Keratinocyte (primary cell): ENCODE measurements around the gene CCDC9. TPM values are rescaled to one million over a fixed set of nuclear protein-coding genes. Genes with fewer than 3 reads are reported as not detected.
A peak's percentile ranks its signal among the peaks of the same experiment; 100 is the strongest.

Experiments used
- DNase-seq: peaks from one replicate; pipeline ENCODE4 v3.0.0-alpha.2; 2011; ENCODE audit warnings: low read depth, missing footprints, low spot score
- FAIRE-seq: peaks from 2 replicates; lab custom pipeline; 2011; peaks lifted over from hg19 to GRCh38; lab: Jason Lieb, UNC
- H2AFZ ChIP-seq: 2 replicates; pipeline ENCODE4 v1.6.0; 2012; ENCODE audit warnings: low read length, control low read depth, inconsistent platforms; ENCODE audit not compliant: control insufficient read depth
- H3K27ac ChIP-seq: 2 replicates; pipeline ENCODE4 v1.5.1; 2011; ENCODE audit warnings: low read length; ENCODE audit not compliant: control insufficient read depth, insufficient read depth
- H3K27me3 ChIP-seq: 3 replicates; pipeline ENCODE4 v1.6.0; 2011; ENCODE audit warnings: low read length; ENCODE audit not compliant: control insufficient read depth, insufficient read depth; ENCODE audit errors: extremely low read depth
- H3K36me3 ChIP-seq, 2 experiments: 2 replicates in 1 of 2; 3 replicates in 1 of 2; pipeline ENCODE4 v1.5.1; 2011; ENCODE audit warnings: low read length in 2 of 2, mild to moderate bottlenecking in 1 of 2; ENCODE audit not compliant: control insufficient read depth in 2 of 2, insufficient read depth in 2 of 2; ENCODE audit errors: extremely low read depth in 1 of 2
- H3K4me1 ChIP-seq: 3 replicates; pipeline ENCODE4 v1.5.1; 2011; ENCODE audit warnings: low read length; ENCODE audit not compliant: control insufficient read depth, insufficient read depth; ENCODE audit errors: extremely low read depth
- H3K4me2 ChIP-seq: 3 replicates; pipeline ENCODE4 v1.6.0; 2011; ENCODE audit warnings: low read depth, low read length; ENCODE audit not compliant: control insufficient read depth, insufficient read depth; ENCODE audit errors: extremely low read depth
- H3K4me3 ChIP-seq, 3 experiments: fragments of 200-600 bp in 1 of 3; sonication (generic) in 1 of 3; 2 replicates in 2 of 3; 3 replicates in 1 of 3; pipeline ENCODE4 v1.5.1; 2011 to 2016; ENCODE audit warnings: low read length in 3 of 3, mild to moderate bottlenecking in 3 of 3, control low read depth in 2 of 3, inconsistent platforms in 1 of 3, low read depth in 1 of 3, mixed read lengths in 1 of 3, mixed run types in 1 of 3, moderate library complexity in 1 of 3; ENCODE audit not compliant: control insufficient read depth in 2 of 3, insufficient read depth in 2 of 3; ENCODE audit errors: extremely low read depth in 1 of 3
- H3K79me2 ChIP-seq: 2 replicates; pipeline ENCODE4 v1.6.0; 2012; ENCODE audit warnings: low read length; ENCODE audit not compliant: control insufficient read depth, insufficient read depth
- H3K9ac ChIP-seq: 3 replicates; pipeline ENCODE4 v1.6.0; 2011; ENCODE audit warnings: low read length; ENCODE audit not compliant: control insufficient read depth, insufficient read depth; ENCODE audit errors: extremely low read depth
- H3K9me1 ChIP-seq: 3 replicates; pipeline ENCODE4 v1.6.0; 2011; ENCODE audit warnings: low read length; ENCODE audit not compliant: control insufficient read depth, insufficient read depth; ENCODE audit errors: extremely low read depth
- H3K9me3 ChIP-seq: 2 replicates; pipeline ENCODE4 v1.5.1; 2012; ENCODE audit warnings: low read depth, low read length; ENCODE audit not compliant: control insufficient read depth
- H4K20me1 ChIP-seq: 3 replicates; pipeline ENCODE4 v1.6.0; 2011; ENCODE audit warnings: low read length; ENCODE audit not compliant: control insufficient read depth, insufficient read depth; ENCODE audit errors: extremely low read depth
- CTCF ChIP-seq, 3 experiments: IDR thresholded peaks in 1 of 3; conservative IDR thresholded peaks in 1 of 3; optimal IDR thresholded peaks in 1 of 3; 2 replicates in 2 of 3; 3 replicates in 1 of 3; pipeline versions ENCODE3 to v1.5.1; 2011; ENCODE audit warnings: low read length in 3 of 3, mild to moderate bottlenecking in 3 of 3, moderate library complexity in 2 of 3, control low read depth in 1 of 3, inconsistent platforms in 1 of 3; ENCODE audit not compliant: insufficient read depth in 2 of 3; ENCODE audit errors: extremely low read depth in 1 of 3
- EZH2 ChIP-seq: IDR thresholded peaks from one replicate; pipeline ENCODE4 v1.6.1; 2012; ENCODE audit warnings: inconsistent platforms, mild to moderate bottlenecking, low read length, moderate library complexity
- dilution Hi-C: fragments of 300-500 bp; cut with MboI; formaldehyde crosslinking; loops from one replicate; pipeline ENCODE4 v1.7.0; 2020; ENCODE audit warnings: low sequenced_read_pairs; ENCODE audit not compliant: extremely low pct_ligation_motif_present
- polyA plus RNA-seq, 5 experiments: library from polyadenylated mRNA; depleted of rRNA in 3 of 5; stranded (reverse) in 3 of 5; stranded (forward) in 1 of 5; unstranded in 1 of 5; fragments of >200 nt; gene quantifications; 1 replicate in 1 of 5; 2 replicates in 3 of 5; 3 replicates in 1 of 5; pipeline versions ENCODE4 v1.2.1 to v1.2.3, GENCODE V29; 2011 to 2012; ENCODE audit warnings: missing spikeins in 2 of 5, low read depth in 1 of 5, low replicate concordance in 1 of 5

The CCDC9 gene
- polyA plus RNA-seq, 1 donor (not counting 4 experiments of a cell fraction or from before 2014, with no cell fraction given): 2.8 TPM

GRCh38 chr19:47230921-47231214 lies 25.5 kb upstream of the CCDC9 start, which contains the start of gene BBC3:
TSS of gene BBC3 (minus strand) at chr19:47231199. CDS start at chr19:47228431, 2,768 bp downstream.
- H4K20me1 ChIP-seq: no peaks in the 10 kb centered on the region
- peak within 1 kb of the TSS; percentile 36 for H2AFZ ChIP-seq
- H3K36me3 ChIP-seq: no peaks in the 10 kb centered on the region
- dilution Hi-C loops: no loop called here
- peaks cover 5% of the 10 kb centered on the region for H3K27me3 ChIP-seq
- no peak for TF ChIP-seq EZH2
- peak within 1 kb of the TSS; percentile 100 for H3K4me2 ChIP-seq
- peak within 1 kb of the TSS; percentile 90 for H3K9ac ChIP-seq
- FAIRE-seq (no peak), DNase-seq (no peak)
- no peaks in the 10 kb centered on the region for H3K9me3 ChIP-seq
- peak within 1 kb of the TSS; percentile 71 to 94 (median 90) for H3K4me3 ChIP-seq
- no peaks in the 10 kb centered on the region for H3K9me1 ChIP-seq
- H3K79me2 ChIP-seq: peaks cover 3% of the 10 kb centered on the region
- peak within 1 kb of the TSS; percentile 92 for H3K27ac ChIP-seq
- peaks cover 51% of the 10 kb centered on the region for H3K4me1 ChIP-seq

GRCh38 chr19:47231215-47232054 lies 24.9 kb upstream of the CCDC9 start:
- Histone ChIP-seq H3K9me1 (no peaks in the 10 kb centered on the region), H3K4me3 (peak overlapping the region; percentile 3 to 41 (median 23)), H3K9me3 (no peaks in the 10 kb centered on the region), H2AFZ (peak overlapping the region; percentile 6), H3K27ac (peak overlapping the region; percentile 92), H3K79me2 (peaks cover 3% of the 10 kb centered on the region), H3K27me3 (peaks cover 5% of the 10 kb centered on the region), H3K36me3 (no peaks in the 10 kb centered on the region), H3K9ac (peak overlapping the region; percentile 72), H3K4me1 (peaks cover 49% of the 10 kb centered on the region), H4K20me1 (no peaks in the 10 kb centered on the region), H3K4me2 (peak overlapping the region; percentile 86)
- FAIRE-seq: no peak
- TF ChIP-seq CTCF (optimal IDR thresholded peaks at IDR 0.05 in 1 of 3, IDR thresholded peaks at IDR 0.05 in 1 of 3, conservative IDR thresholded peaks at IDR 0.05 in 1 of 3; ENCODE audit: extremely low read depth in 1 of 3, insufficient read depth in 2 of 3, low read length in 3 of 3) (no peak), EZH2 (no peak)
- dilution Hi-C loops: no loop called here
- DNase-seq: no peak
